ENCODE data around the gene AP2S1. TPM values are rescaled to one million over a fixed set of nuclear protein-coding genes. Genes with fewer than 3 reads are reported as not detected.
A peak's percentile ranks its signal among the peaks of the same experiment; 100 is the strongest.

Gene AP2S1
- total RNA-seq, 4 donors from 2014 or later = 3.8 to 59.1 (median 45.1) TPM

GRCh38 chr19:46791944-46792343, 58.7 kb downstream of the AP2S1 start:
- H3K4me1 ChIP-seq = no peaks in the 10 kb centered on the region
- TF ChIP-seq POLR2A (IDR thresholded peaks at IDR 0.05) (no peak), CTCF (IDR thresholded peaks at IDR 0.05) (no peak)
- no peak for DNase-seq
- H3K27ac ChIP-seq = no peak overlapping the region
- H3K9me3 ChIP-seq = no peaks in the 10 kb centered on the region
- H3K27me3 ChIP-seq = no peaks in the 10 kb centered on the region
- H3K36me3 ChIP-seq = no peaks in the 10 kb centered on the region
- no peak overlapping the region for H3K4me3 ChIP-seq
- intact Hi-C loops (cut with DNase I; ENCODE audit: low total_unique reads) = no loop called here

GRCh38 chr19:46789371-46789770, 61.3 kb downstream of the AP2S1 start:
- H3K9me3 ChIP-seq = no peaks in the 10 kb centered on the region

GRCh38 chr19:46788968-46789338, 61.7 kb downstream of the AP2S1 start:
- intact Hi-C loops (cut with DNase I; ENCODE audit: low total_unique reads) = loop anchor here (10.0 kb wide), 1 partner anchor 56 kb away; no protein-coding TSS in a partner anchor
- Histone ChIP-seq H3K4me1 (peaks cover 0 to 16% of the 10 kb centered on the region in 2 donors), H3K4me3 (no peak overlapping the region), H3K36me3 (no peaks in the 10 kb centered on the region), H3K27me3 (no peaks in the 10 kb centered on the region), H3K27ac (peak overlapping the region; percentile 8 to 92), H3K9me3 (no peaks in the 10 kb centered on the region)
- TF ChIP-seq POLR2A (IDR thresholded peaks at IDR 0.05) (no peak), CTCF (IDR thresholded peaks at IDR 0.05) (no peak)
- no peak for DNase-seq

More at GRCh38 chr19:46789371-46789770, 61.3 kb downstream of the AP2S1 start:
- no peak for TF ChIP-seq CTCF (IDR thresholded peaks at IDR 0.05)
- no peak for TF ChIP-seq POLR2A (IDR thresholded peaks at IDR 0.05)
- DNase-seq = no peak
- no peak overlapping the region for H3K4me3 ChIP-seq
- no peaks in the 10 kb centered on the region for H3K27me3 ChIP-seq
- peaks cover 0 to 12% of the 10 kb centered on the region in 2 donors for H3K4me1 ChIP-seq
- intact Hi-C loops (cut with DNase I; ENCODE audit: low total_unique reads) = loop anchor here (10.0 kb wide), 1 partner anchor 55 kb away; no protein-coding TSS in a partner anchor
- H3K36me3 ChIP-seq = no peaks in the 10 kb centered on the region
- H3K27ac ChIP-seq = peak overlapping the region in 1 of 2 donors; percentile 92

- Histone ChIP-seq H3K4me3 (peak within 1 kb of the TSS; percentile 65 to 74), H3K36me3 (no peaks in the 10 kb centered on the region), H3K27me3 (no peaks in the 10 kb centered on the region), H3K9me3 (no peaks in the 10 kb centered on the region), H3K27ac (peak within 1 kb of the TSS; percentile 91 to 92), H3K4me1 (peaks cover 0 to 18% of the 10 kb centered on the region in 2 donors)
- intact Hi-C loops (cut with DNase I; ENCODE audit: low total_unique reads) = loop anchor here (10.0 kb wide), 1 partner anchor 56 kb away; no protein-coding TSS in a partner anchor
- peak; percentile 99 for DNase-seq
- no peak for TF ChIP-seq CTCF (IDR thresholded peaks at IDR 0.05)
- peak; percentile 93 to 96 for TF ChIP-seq POLR2A (IDR thresholded peaks at IDR 0.05)
These were observed 62.2 kb downstream of the AP2S1 start, which contains the start of gene SLC1A5 for GRCh38 chr19:46788262-46788967. SLC1A5 (minus strand) TSS chr19:46788594; CDS start chr19:46787965, 629 bp downstream.

Small RNA genes lying within 50 kb of the gene (small RNA-seq; reads per million reads assigned to genes)
- gene AC008622.3 (not detected), gene HNRNPMP2 (not detected)

Other genes with a start within 250 kb of the AP2S1 start
- 100 to 1,000 TPM in 3 of 4 donors, 10 to 100 TPM in 1; 83.8 to 225 (median 157) TPM for gene CALM3, start 249.5 kb downstream of the AP2S1 start, total RNA-seq
- gene PTGIR, start 225.8 kb downstream of the AP2S1 start, total RNA-seq = 1 to 10 TPM in 2 of 4 donors, under 1 TPM in 2; 0.51 to 6.1 (median 3.5) TPM
- gene GNG8, start 214.6 kb downstream of the AP2S1 start, total RNA-seq = not detected
- gene DACT3, start 189.7 kb downstream of the AP2S1 start, total RNA-seq = 10 to 100 TPM in 3 of 4 donors, under 1 TPM in 1; 0.29 to 90.1 (median 30.3) TPM
- gene PRKD2, start 133.7 kb downstream of the AP2S1 start, total RNA-seq = 10 to 100 TPM; 30.8 to 85.7 (median 41.7) TPM
- gene FKRP, start 104.8 kb downstream of the AP2S1 start, total RNA-seq = 100 to 1,000 TPM in 1 of 4 donors, 10 to 100 TPM in 2, 1 to 10 TPM in 1; 7.4 to 154 (median 22.1) TPM
- gene STRN4, start 104.4 kb downstream of the AP2S1 start, total RNA-seq = 100 to 1,000 TPM in 1 of 4 donors, 10 to 100 TPM in 3; 55.1 to 109 (median 81.8) TPM
- gene SLC1A5, start 62.3 kb downstream of the AP2S1 start, total RNA-seq = 10 to 100 TPM; 13.8 to 78.0 (median 32.4) TPM
- 10 to 100 TPM in 2 of 4 donors, 1 to 10 TPM in 2; 8.7 to 69.4 (median 30.9) TPM for gene ARHGAP35, start 10.2 kb upstream of the AP2S1 start, total RNA-seq
- not detected for gene NPAS1, start 169.0 kb upstream of the AP2S1 start, total RNA-seq
- gene TMEM160, start 197.8 kb upstream of the AP2S1 start, total RNA-seq = 10 to 100 TPM in 3 of 4 donors, 1 to 10 TPM in 1; 9.4 to 78.8 (median 13.3) TPM